Hematopoietic multipotent progenitor cell treated with erythropoietin and hydrocortisone succinate and interleukin-3 and kit ligand, for 8 days (in vitro differentiated cells): ENCODE data around the gene OR13C2.
"Not testable (repeated sequence)": the region's sequence is repeated elsewhere in the genome, so short reads cannot be mapped to it uniquely, and the experiment has no call there.

Source experiments
- DNase-seq: peaks from one replicate; pipeline ENCODE4 v3.0.0-alpha.2; 2015

Gene OR13C2

DNA sequence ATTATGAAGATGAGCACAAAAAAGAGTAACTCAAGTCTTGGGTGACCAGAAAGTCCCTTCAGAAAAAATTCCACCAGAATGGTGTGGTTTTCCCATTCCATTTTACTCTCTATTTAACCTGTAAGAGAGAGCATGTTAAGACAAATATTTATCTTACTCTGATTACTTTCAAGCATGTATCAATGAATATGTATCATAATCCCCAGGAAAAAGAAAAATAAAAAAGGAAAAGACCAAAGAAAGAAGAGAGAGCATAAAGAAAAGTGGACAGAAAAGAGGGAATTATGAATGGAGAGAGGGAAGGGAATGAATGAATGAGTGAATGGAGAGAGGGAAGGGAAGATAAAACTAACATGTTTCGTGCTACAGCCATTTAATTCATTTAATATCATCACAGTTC is at the start of gene OR13C2:
Gene OR13C2 (minus strand): TSS at position 101 of the 400 bp plus-strand sequence. CDS start 0 bp downstream, at position 101.
- DNase-seq, result not testable (repeated sequence)

DNA sequence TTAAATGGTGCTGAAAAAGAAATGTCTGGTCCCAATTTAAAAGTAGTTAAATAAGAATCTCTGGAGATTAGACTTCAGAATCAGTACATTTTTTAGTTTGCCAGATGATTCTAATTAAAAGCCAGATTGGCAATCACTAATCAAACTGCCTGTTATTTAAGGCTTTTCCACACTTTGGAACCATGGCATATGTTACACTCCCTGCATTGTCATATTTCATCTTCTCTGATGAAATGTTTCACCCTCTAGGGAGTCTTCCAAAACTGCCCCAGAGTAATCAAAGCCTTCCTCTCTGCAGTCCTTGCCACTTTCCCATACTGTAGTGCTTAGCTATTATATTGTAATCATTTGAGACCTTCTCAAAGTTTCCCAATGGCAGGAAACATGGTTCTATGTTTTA is 30.0 kb upstream of the OR13C2 start:
- no peak for DNase-seq

DNA sequence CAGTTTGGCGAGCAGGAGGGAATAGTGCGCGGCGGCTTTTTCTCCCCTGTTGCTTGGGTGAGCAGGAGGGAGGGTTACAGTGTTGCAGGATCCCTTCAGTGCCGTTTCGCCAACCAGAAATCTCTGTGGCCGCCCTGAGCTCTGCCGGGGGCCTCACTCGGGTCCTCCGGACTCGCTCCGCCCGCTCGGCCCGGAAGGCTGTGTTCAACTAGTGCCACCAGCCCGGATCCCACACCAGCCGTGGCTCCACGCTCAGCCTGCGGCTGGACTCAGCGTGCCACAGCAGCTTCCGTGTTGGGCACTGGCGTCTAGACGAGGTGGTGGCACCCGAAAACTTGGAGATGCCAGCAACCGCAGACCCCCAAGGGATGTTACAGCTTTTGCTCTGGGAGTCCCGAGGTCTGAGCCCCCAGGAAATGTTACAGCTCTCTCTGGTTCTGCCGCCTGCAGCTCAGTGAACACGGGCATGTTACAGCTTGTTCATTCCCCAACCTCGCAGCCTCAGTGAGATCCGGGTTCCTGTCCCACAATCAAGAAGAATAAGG is 28.6 kb upstream of the OR13C2 start:
- no peak for DNase-seq

- not testable (repeated sequence) for DNase-seq
Measured at GRCh38 chr9:104625964-104626363, 20.5 kb upstream of the OR13C2 start.

DNA sequence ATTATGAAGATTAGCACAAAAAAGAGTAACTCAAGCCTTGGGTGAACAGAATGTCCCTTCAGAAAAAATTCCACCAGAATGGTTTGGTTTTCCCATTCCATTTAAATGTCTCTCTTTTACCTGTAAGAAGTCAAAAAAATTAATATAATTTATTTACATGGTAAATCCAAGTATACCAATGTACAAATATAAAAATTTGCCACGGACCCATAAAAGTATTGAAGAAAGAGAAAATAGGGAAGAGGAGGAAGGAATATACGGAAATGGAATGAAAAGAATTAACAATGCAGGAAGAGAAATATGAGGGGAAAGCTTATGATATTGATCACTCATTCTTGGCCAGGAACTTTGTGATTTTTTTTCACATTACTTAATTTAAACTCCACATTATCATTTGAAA is 12.7 kb upstream of the OR13C2 start, which contains the start of gene OR13C9:
Gene OR13C9 (minus strand): TSS at position 101 of the 400 bp plus-strand sequence. CDS start 0 bp downstream, at position 101.
- DNase-seq, result no peak

DNA sequence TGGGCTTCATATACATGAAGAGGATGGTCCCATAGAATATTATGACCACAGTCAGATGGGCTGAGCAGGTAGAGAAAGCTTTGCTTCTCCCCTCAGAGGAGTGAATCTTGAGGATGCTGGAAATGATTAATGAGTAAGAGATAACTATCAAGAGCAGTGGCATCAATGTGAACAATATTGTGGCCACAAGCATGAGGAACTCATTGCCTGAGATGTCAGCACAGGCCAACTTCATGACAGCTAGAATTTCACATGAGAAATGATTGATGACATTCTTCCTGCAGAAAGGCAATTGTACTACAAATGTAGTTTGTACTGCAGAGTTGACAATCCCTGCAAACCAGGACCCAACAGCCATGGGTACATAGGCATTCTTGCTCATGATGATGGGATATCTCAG is 12.0 kb upstream of the OR13C2 start:
- no peak for DNase-seq

GRCh38 chr9:104611213-104611612 is 5.8 kb upstream of the OR13C2 start:
- no peak for DNase-seq

GRCh38 chr9:104608336-104608735 is 2.9 kb upstream of the OR13C2 start:
- DNase-seq, result peak; percentile 7

GRCh38 chr9:104606152-104606551 is 725 bp upstream of the OR13C2 start:
- DNase-seq, result no peak

GRCh38 chr9:104604801-104605200 is 626 bp downstream of the OR13C2 start:
- no peak for DNase-seq

GRCh38 chr9:104599313-104599712 is 6.1 kb downstream of the OR13C2 start, which contains the start of gene OR13C5:
Gene OR13C5, minus strand, starts transcription at chr9:104599413. Its CDS starts 0 bp downstream, at chr9:104599413.
- not testable (repeated sequence) for DNase-seq

DNA sequence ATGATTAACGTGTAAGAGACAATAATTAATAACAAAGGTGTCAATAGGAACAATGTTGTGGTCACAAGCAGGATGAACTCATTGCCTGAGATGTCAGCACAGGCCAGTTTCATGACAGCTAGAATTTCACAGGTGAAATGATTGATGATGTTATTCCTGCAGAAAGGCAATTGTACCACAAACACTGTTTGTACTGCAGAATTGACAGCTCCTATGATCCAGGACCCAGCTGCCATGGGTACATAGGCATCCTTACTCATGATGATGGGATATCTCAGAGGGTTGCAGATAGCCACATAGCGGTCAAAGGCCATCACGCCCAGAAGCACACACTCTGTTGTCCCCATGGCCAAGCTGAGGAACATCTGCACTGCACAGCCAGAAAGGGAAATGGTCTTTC is 6.7 kb downstream of the OR13C2 start:
- DNase-seq, result not testable (repeated sequence)

GRCh38 chr9:104589626-104590025 is 15.8 kb downstream of the OR13C2 start:
- DNase-seq, result no peak

- no peak for DNase-seq
Measured at GRCh38 chr9:104586496-104587180, 18.8 kb downstream of the OR13C2 start.

GRCh38 chr9:104580562-104580961 is 24.9 kb downstream of the OR13C2 start:
- DNase-seq, result no peak

DNA sequence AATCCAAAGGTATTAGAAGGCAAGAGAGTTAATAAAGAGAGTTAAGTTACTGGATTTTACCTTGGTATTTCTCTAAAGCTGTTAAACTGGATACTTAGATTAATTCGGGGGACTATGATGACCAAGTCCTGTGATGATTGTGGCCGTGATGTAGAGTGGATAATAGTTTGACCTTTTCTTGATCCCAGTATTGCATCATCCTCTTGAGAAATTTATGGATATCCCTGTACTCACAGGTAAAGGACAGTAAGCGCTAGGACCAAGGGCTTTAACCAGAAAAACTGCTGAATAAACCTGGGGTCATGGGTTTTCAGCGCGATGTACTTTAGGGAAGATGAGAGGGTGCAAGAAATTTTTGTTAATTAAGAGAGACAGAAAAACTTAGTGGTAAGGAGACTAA is 28.2 kb downstream of the OR13C2 start:
- no peak for DNase-seq

DNA sequence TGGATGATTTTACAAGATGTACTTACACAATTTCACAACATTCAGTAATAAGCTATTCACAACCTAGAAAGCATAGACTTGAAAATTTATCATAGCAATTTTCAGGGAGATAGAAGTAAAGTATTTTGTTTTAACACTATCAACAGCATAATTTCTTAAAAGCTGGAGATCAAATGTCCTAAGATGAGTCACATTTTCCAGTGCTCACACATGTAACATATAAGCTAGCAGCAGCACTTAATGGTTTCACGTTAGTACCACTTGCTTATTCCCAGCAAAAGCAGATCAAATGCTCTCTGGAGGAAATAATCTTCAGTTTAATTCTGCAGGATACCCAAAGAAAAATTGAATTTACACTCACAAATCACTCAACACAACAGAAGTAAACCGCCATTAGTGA is 30.0 kb downstream of the OR13C2 start:
- DNase-seq, result no peak

DNA sequence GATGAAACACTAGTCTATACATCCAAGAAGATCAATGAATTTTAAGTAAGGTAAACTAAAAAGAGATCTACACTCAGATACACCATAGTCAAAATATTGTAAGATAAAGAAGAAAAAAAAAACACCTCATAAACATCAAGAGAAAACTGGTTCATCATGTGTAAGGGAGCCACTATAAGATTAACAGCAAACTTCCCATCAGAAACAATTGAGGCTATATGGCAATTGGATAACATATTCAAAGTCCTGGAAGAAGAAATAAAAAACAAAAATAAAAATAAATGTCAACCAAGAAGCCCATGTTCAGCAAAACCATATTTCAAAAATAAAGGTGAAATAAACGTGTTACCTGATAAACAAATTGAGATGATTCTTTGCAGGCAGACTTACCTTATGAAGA is 32.8 kb downstream of the OR13C2 start:
- DNase-seq, result no peak

DNA sequence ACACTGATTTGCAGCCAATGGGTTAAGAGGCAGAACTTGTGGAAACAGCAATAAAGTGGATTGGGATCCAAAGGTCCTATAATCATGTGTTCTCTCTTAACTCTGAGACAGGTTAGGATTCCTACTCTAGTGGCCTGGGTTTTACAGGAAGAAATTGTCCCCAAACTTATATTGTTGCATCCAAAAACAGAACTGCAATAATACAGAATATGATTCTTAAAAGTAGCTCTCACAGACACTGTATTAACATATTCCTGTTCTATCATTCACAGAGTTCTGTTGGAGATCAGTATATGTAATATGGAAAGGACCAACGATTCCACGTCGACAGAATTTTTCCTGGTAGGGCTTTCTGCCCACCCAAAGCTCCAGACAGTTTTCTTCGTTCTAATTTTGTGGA is 36.6 kb downstream of the OR13C2 start, which contains the start of gene OR13C8:
Gene OR13C8 (plus strand): TSS at position 301 of the 400 bp plus-strand sequence. CDS start 0 bp downstream, at position 301.
- DNase-seq, result no peak

DNA sequence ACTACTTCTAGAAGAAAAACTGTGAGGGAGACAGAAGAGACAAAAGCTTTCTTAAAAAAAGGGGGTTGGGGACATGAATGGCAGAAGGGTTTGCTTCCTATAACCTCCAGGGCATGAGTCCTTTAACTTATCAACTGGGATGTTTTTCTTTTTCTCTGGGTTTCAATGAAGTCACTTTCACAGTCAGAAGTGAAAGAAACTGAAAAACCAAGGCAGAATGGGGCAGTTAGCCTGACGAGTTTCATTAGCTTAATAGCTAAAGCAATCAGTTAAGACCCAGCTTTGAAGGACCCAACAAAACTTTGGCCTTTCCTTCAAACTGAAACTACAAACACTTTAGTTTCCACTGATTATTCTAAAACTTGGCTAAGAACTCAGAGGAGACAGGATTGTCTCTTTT is 41.1 kb downstream of the OR13C2 start:
- DNase-seq, result no peak

GRCh38 chr9:104556830-104557634 is 48.4 kb downstream of the OR13C2 start:
- DNase-seq, result no peak

DNA sequence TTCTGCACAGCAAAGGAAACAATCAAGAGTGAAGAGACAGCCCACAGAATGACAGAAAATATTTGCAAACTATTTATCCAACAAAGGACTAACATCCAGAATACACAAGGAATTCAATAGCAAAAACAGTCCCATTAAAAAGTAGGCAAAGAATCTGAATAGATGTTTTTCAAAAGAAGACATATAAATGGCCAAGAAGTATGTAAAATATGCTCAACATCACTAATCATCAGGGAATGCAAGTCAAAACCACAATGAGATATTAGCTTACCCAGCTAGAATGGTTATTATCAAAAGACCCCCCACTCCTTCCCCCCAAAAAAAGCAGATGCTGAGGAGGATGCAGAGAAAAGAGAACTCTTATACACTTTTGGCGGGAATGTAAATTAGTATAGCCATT is 49.9 kb downstream of the OR13C2 start:
- no peak for DNase-seq
